ENCODE measurements around the gene KIF22. TPM values are rescaled to one million over a fixed set of nuclear protein-coding genes. Genes with fewer than 3 reads are reported as not detected.

KIF22 gene
- polyA plus RNA-seq, 4 donors: 65.2 to 77.7 (median 67.6) TPM

Other genes starting within 250 kb of the KIF22 start
- gene SPN, start 127.5 kb upstream of the KIF22 start, polyA plus RNA-seq (ENCODE audit: insufficient read length in 4 of 4): 1 to 10 TPM; 2.2 to 3.4 (median 2.7) TPM
- 100 to 1,000 TPM; 141 to 195 (median 149) TPM for gene QPRT, start 111.6 kb upstream of the KIF22 start, polyA plus RNA-seq (ENCODE audit: insufficient read length in 4 of 4)
- under 1 TPM; 0.19 to 0.28 (median 0.22) TPM for gene C16orf54, start 44.8 kb upstream of the KIF22 start, polyA plus RNA-seq (ENCODE audit: insufficient read length in 4 of 4)
- gene ZG16, start 12.5 kb upstream of the KIF22 start, polyA plus RNA-seq (ENCODE audit: insufficient read length in 4 of 4): under 1 TPM in 1 of 4 donors, not detected in 3; 0.01 TPM
- gene MAZ, start 15.8 kb downstream of the KIF22 start, polyA plus RNA-seq (ENCODE audit: insufficient read length in 4 of 4): 100 to 1,000 TPM; 273 to 344 (median 293) TPM
- 10 to 100 TPM; 14.7 to 21.0 (median 17.1) TPM for gene PRRT2, start 21.4 kb downstream of the KIF22 start, polyA plus RNA-seq (ENCODE audit: insufficient read length in 4 of 4)
- gene PAGR1, start 25.4 kb downstream of the KIF22 start, polyA plus RNA-seq (ENCODE audit: insufficient read length in 4 of 4): 10 to 100 TPM; 33.9 to 46.9 (median 35.9) TPM
- gene MVP, start 29.7 kb downstream of the KIF22 start, polyA plus RNA-seq (ENCODE audit: insufficient read length in 4 of 4): 10 to 100 TPM; 17.7 to 23.6 (median 21.5) TPM
- 100 to 1,000 TPM; 104 to 133 (median 112) TPM for gene CDIPT, start 72.5 kb downstream of the KIF22 start, polyA plus RNA-seq (ENCODE audit: insufficient read length in 4 of 4)
- 10 to 100 TPM; 11.3 to 13.7 (median 12.4) TPM for gene SEZ6L2, start 108.8 kb downstream of the KIF22 start, polyA plus RNA-seq (ENCODE audit: insufficient read length in 4 of 4)
- gene ASPHD1, start 109.7 kb downstream of the KIF22 start, polyA plus RNA-seq (ENCODE audit: insufficient read length in 4 of 4): 1 to 10 TPM in 1 of 4 donors, under 1 TPM in 3; 0.60 to 1.2 (median 0.82) TPM
- gene KCTD13, start 135.5 kb downstream of the KIF22 start, polyA plus RNA-seq (ENCODE audit: insufficient read length in 4 of 4): 10 to 100 TPM; 12.5 to 18.4 (median 16.4) TPM
- gene TMEM219, start 171.3 kb downstream of the KIF22 start, polyA plus RNA-seq (ENCODE audit: insufficient read length in 4 of 4): 100 to 1,000 TPM; 115 to 126 (median 116) TPM
- 10 to 100 TPM; 41.9 to 52.5 (median 43.5) TPM for gene TAOK2, start 183.1 kb downstream of the KIF22 start, polyA plus RNA-seq (ENCODE audit: insufficient read length in 4 of 4)
- gene HIRIP3, start 204.9 kb downstream of the KIF22 start, polyA plus RNA-seq (ENCODE audit: insufficient read length in 4 of 4): 10 to 100 TPM; 15.2 to 22.5 (median 16.6) TPM
- 10 to 100 TPM; 43.5 to 56.0 (median 48.6) TPM for gene INO80E, start 205.5 kb downstream of the KIF22 start, polyA plus RNA-seq (ENCODE audit: insufficient read length in 4 of 4)
- gene DOC2A, start 220.3 kb downstream of the KIF22 start, polyA plus RNA-seq (ENCODE audit: insufficient read length in 4 of 4): 1 to 10 TPM; 2.1 to 2.7 (median 2.5) TPM
- not detected for gene C16orf92, start 232.4 kb downstream of the KIF22 start, polyA plus RNA-seq (ENCODE audit: insufficient read length in 4 of 4)
- gene TLCD3B, start 240.5 kb downstream of the KIF22 start, polyA plus RNA-seq (ENCODE audit: insufficient read length in 4 of 4): 1 to 10 TPM in 1 of 4 donors, under 1 TPM in 3; 0.58 to 1.4 (median 0.81) TPM